Gastrocnemius medialis (tissue), 4 donors: ENCODE measurements around the gene COX6A1.

Experiments used
- CTCF ChIP-seq, 5 experiments: fragments of 450-650 bp in 3 of 5; fragments of 200-600 bp in 2 of 5; sonication (generic) in 2 of 5; IDR thresholded peaks in 4 of 5; conservative IDR thresholded peaks in 1 of 5; 1 replicate in 4 of 5; 2 replicates in 1 of 5; pipeline ENCODE4 v1.5.1; 2016 to 2019; ENCODE audit warnings: antibody characterized with exemption in 5 of 5, mild to moderate bottlenecking in 3 of 5, moderate library complexity in 3 of 5
- POLR2A ChIP-seq, 2 donors: fragments of 450-650 bp; IDR thresholded peaks; one replicate each; pipeline ENCODE4 v1.6.1; 2017; ENCODE audit warnings: antibody characterized with exemption in 2 of 2, mild to moderate bottlenecking in 2 of 2, moderate library complexity in 2 of 2

- no peak for TF ChIP-seq CTCF (IDR thresholded peaks at IDR 0.05 in 4 of 5, conservative IDR thresholded peaks at IDR 0.05 in 1 of 5)
- no peak for TF ChIP-seq POLR2A (IDR thresholded peaks at IDR 0.05)
Measured at GRCh38 chr12:120406069-120406468, 31.8 kb upstream of the COX6A1 start.
